GM21717 (cell line): Measurements from ENCODE around the gene TMOD1.
A peak's percentile ranks its signal among the peaks of the same experiment; 100 is the strongest.
"Not testable (repeated sequence)": the region's sequence is repeated elsewhere in the genome, so short reads cannot be mapped to it uniquely, and the experiment has no call there.

Experiments
- ATAC-seq: cut with Tn5 transposase; IDR thresholded peaks from one replicate; pipeline ENCODE4 v1.9.1; 2021; ENCODE audit warnings: mild to moderate bottlenecking, moderate library complexity; ENCODE audit not compliant: unreplicated experiment

Gene TMOD1

GRCh38 chr9:97501177-97501971, at the start of gene TMOD1:
TMOD1 (plus strand) TSS chr9:97501666; CDS start chr9:97524189, 22,523 bp downstream.
- peak; percentile 65 for ATAC-seq

- not testable (repeated sequence) for ATAC-seq
These were observed 47.9 kb upstream of the TMOD1 start for GRCh38 chr9:97453573-97453972.

GRCh38 chr9:97456841-97457240, 44.6 kb upstream of the TMOD1 start:
- not testable (repeated sequence) for ATAC-seq

GRCh38 chr9:97459326-97459725, 42.1 kb upstream of the TMOD1 start:
- ATAC-seq: no peak

GRCh38 chr9:97462159-97462558, 39.3 kb upstream of the TMOD1 start:
- ATAC-seq: no peak

- ATAC-seq: no peak
These were observed 38.6 kb upstream of the TMOD1 start for GRCh38 chr9:97462914-97463313.

GRCh38 chr9:97468658-97469448, 32.6 kb upstream of the TMOD1 start:
- ATAC-seq: peak; percentile 77

GRCh38 chr9:97470076-97470475, 31.4 kb upstream of the TMOD1 start:
- no peak for ATAC-seq

- no peak for ATAC-seq
These were observed 27.7 kb upstream of the TMOD1 start for GRCh38 chr9:97473717-97474116.

- no peak for ATAC-seq
These were observed 27.0 kb upstream of the TMOD1 start for GRCh38 chr9:97474372-97474925.

- ATAC-seq: no peak
These were observed 26.4 kb upstream of the TMOD1 start for GRCh38 chr9:97475059-97475458.

GRCh38 chr9:97478301-97478981, 23.0 kb upstream of the TMOD1 start:
- no peak for ATAC-seq

GRCh38 chr9:97479496-97480159, 21.8 kb upstream of the TMOD1 start:
- ATAC-seq: no peak

- no peak for ATAC-seq
These were observed 21.3 kb upstream of the TMOD1 start for GRCh38 chr9:97480174-97480573.

GRCh38 chr9:97480749-97481148, 20.7 kb upstream of the TMOD1 start:
- ATAC-seq: no peak

GRCh38 chr9:97484134-97484533, 17.3 kb upstream of the TMOD1 start:
- ATAC-seq: no peak

- ATAC-seq: no peak
These were observed 14.4 kb upstream of the TMOD1 start for GRCh38 chr9:97487107-97487506.

GRCh38 chr9:97487861-97488260, 13.6 kb upstream of the TMOD1 start:
- no peak for ATAC-seq

- no peak for ATAC-seq
These were observed 10.1 kb upstream of the TMOD1 start for GRCh38 chr9:97491216-97491999.
